ENCODE data around the gene ITPR2. TPM values are rescaled to one million over a fixed set of nuclear protein-coding genes. Genes with fewer than 3 reads are reported as not detected.

ITPR2 gene
- total RNA-seq, 1 experiment from 2014 or later, result 4.0 TPM

DNA sequence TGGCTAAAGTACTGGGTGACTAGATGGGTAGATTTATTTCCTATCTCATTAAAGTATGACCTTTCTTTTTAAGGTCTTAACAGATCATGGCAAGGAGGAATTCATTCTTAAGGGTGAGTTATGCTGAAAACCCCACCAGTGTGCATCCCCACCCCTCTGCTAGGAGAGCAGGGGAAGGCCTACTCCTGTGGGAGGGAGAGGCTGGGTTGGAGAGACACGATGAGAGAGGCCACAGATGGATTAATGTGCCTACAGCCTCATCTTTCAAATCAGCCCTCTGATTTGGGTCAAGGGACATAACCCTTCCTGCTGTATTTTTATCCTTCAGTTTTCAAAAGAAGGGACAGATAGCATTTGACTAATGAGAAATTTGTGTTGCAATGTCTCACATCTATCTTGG, 452.1 kb downstream of the ITPR2 start:
- intact Hi-C loops (cut with micrococcal nuclease), result no loop called here

DNA sequence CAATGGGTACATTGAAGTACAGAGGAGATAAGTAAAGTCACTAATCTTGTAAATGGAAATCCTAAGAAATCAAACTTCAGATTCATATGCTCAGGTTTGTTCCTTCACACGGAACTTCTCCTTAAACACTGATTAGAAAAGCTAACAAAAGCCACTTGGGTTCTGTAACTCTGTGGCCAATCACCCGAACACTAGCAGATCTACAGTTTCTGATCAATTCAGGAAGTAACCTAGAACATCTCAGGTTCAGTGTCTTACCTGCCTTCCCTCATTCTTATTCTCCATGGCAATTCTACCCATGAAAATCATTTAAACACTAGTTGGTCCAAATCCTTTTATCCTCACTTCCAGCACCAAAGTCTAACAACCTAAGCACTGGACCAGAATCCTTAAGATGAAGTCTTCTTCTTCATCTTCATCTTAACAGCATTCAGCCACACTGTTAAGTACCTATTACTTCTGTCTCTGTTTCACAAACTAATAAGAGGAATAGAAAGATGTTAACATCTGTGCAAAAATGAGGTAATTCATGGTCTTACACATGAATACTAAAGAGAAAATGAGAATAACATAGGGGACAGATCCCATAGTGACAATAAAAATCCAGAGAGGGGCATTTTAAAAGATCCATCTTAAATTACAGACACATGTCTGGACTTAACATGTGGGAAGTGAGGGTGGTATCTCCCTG, 453.1 kb downstream of the ITPR2 start:
- ChIA-PET CTCF (no interaction called here), POLR2A (ENCODE audit: unreplicated experiment) (no interaction called here)
- BruUV-seq (replicated peaks), result no TSS peak
- H3K36me3 ChIP-seq (ENCODE audit: low read depth, low read length), result no peaks in the 10 kb centered on the region
- H3K27me3 ChIP-seq (ENCODE audit: low read length), result no peaks in the 10 kb centered on the region
- no peak overlapping the region for H2AFZ ChIP-seq (ENCODE audit: low read length)
- no peaks in the 10 kb centered on the region for H3K4me1 ChIP-seq (ENCODE audit: insufficient read depth, low read length)
- H3K79me2 ChIP-seq (ENCODE audit: low read length), result no peaks in the 10 kb centered on the region
- no peak overlapping the region for H3K27ac ChIP-seq (ENCODE audit: low read length)
- no peak overlapping the region for H3K4me3 ChIP-seq (ENCODE audit: low read length)
- H3K4me2 ChIP-seq (ENCODE audit: low read length), result no peak overlapping the region
- intact Hi-C loops (cut with micrococcal nuclease), result no loop called here
- H3F3A ChIP-seq (ENCODE audit: low read length, unreplicated experiment), result no peaks in the 10 kb centered on the region
- no peaks in the 10 kb centered on the region for H4K20me1 ChIP-seq (ENCODE audit: low read length)
- ATAC-seq, result no peak
- no peaks in the 10 kb centered on the region for H3K9me2 ChIP-seq (replicated peaks; ENCODE audit: low read length)
- TF ChIP-seq EZH2 (IDR thresholded peaks at IDR 0.05; ENCODE audit: low read length, unreplicated experiment), result no peak
- H3K9me3 ChIP-seq (ENCODE audit: low read length), result no peaks in the 10 kb centered on the region
- DNase-seq, result no peak
- H3K9ac ChIP-seq (ENCODE audit: low read length), result no peak overlapping the region

More for the DNA sequence above, 452.1 kb downstream of the ITPR2 start:
- no peaks in the 10 kb centered on the region for H3K9me2 ChIP-seq (replicated peaks; ENCODE audit: low read length)
- H3F3A ChIP-seq (ENCODE audit: low read length, unreplicated experiment), result no peaks in the 10 kb centered on the region
- H3K4me3 ChIP-seq (ENCODE audit: low read length), result no peak overlapping the region
- POLR2A ChIA-PET (ENCODE audit: unreplicated experiment), result no interaction called here
- no peak overlapping the region for H3K27ac ChIP-seq (ENCODE audit: low read length)
- H4K20me1 ChIP-seq (ENCODE audit: low read length), result no peaks in the 10 kb centered on the region
- H3K79me2 ChIP-seq (ENCODE audit: low read length), result no peaks in the 10 kb centered on the region
- no peaks in the 10 kb centered on the region for H3K27me3 ChIP-seq (ENCODE audit: low read length)
- H3K4me1 ChIP-seq (ENCODE audit: insufficient read depth, low read length), result no peaks in the 10 kb centered on the region
- no TSS peak for BruUV-seq (replicated peaks)
- H2AFZ ChIP-seq (ENCODE audit: low read length), result no peak overlapping the region
- ATAC-seq (no peak), DNase-seq (no peak)
- no peak overlapping the region for H3K4me2 ChIP-seq (ENCODE audit: low read length)
- no peak overlapping the region for H3K9ac ChIP-seq (ENCODE audit: low read length)
- CTCF ChIA-PET, result no interaction called here
- H3K36me3 ChIP-seq (ENCODE audit: low read depth, low read length), result no peaks in the 10 kb centered on the region
- H3K9me3 ChIP-seq (ENCODE audit: low read length), result no peaks in the 10 kb centered on the region
- TF ChIP-seq EZH2phosphoT487 (IDR thresholded peaks at IDR 0.05; ENCODE audit: borderline replicate concordance, low read length) (no peak), EZH2 (IDR thresholded peaks at IDR 0.05; ENCODE audit: low read length, unreplicated experiment) (no peak)
- TF ChIP-seq, protein P1, sequence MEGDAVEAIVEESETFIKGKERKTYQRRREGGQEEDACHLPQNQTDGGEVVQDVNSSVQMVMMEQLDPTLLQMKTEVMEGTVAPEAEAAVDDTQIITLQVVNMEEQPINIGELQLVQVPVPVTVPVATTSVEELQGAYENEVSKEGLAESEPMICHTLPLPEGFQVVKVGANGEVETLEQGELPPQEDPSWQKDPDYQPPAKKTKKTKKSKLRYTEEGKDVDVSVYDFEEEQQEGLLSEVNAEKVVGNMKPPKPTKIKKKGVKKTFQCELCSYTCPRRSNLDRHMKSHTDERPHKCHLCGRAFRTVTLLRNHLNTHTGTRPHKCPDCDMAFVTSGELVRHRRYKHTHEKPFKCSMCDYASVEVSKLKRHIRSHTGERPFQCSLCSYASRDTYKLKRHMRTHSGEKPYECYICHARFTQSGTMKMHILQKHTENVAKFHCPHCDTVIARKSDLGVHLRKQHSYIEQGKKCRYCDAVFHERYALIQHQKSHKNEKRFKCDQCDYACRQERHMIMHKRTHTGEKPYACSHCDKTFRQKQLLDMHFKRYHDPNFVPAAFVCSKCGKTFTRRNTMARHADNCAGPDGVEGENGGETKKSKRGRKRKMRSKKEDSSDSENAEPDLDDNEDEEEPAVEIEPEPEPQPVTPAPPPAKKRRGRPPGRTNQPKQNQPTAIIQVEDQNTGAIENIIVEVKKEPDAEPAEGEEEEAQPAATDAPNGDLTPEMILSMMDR (conservative IDR thresholded peaks at IDR 0.05; ENCODE audit: low read depth, low read length), result no peak

DNA sequence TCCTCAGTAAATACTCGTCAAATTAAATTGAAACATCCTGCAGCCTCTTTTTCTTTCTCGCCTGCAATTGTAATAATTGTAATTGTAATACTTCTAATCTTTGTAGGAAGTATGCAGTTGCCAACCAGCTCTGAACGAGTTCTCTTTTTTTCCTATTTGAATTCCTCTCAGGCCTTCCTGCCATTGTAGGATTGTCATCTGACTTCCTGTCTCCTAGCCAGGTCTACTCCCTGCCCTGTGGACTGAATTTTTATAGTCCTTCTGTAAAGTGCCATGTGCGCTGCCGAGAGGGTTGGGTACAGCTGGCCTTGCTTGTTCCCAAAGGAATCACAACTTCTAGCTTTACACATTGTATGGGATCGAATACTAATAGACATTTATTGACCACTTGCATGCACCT, 454.3 kb downstream of the ITPR2 start:
- TF ChIP-seq, protein P1 (conservative IDR thresholded peaks at IDR 0.05; ENCODE audit: low read depth, low read length), result no peak
- no peak for TF ChIP-seq EZH2 (IDR thresholded peaks at IDR 0.05; ENCODE audit: low read length, unreplicated experiment)
- TF ChIP-seq EZH2phosphoT487 (IDR thresholded peaks at IDR 0.05; ENCODE audit: borderline replicate concordance, low read length), result no peak
- DNase-seq (no peak), ATAC-seq (no peak)
- no peaks in the 10 kb centered on the region for H3K79me2 ChIP-seq (ENCODE audit: low read length)
- H3F3A ChIP-seq (ENCODE audit: low read length, unreplicated experiment), result no peaks in the 10 kb centered on the region
- no peak overlapping the region for H3K4me2 ChIP-seq (ENCODE audit: low read length)
- H3K36me3 ChIP-seq (ENCODE audit: low read depth, low read length), result no peaks in the 10 kb centered on the region
- H3K4me1 ChIP-seq (ENCODE audit: insufficient read depth, low read length), result no peaks in the 10 kb centered on the region
- H3K27ac ChIP-seq (ENCODE audit: low read length), result no peak overlapping the region
- POLR2A ChIA-PET (ENCODE audit: unreplicated experiment), result no interaction called here
- no peaks in the 10 kb centered on the region for H3K9me3 ChIP-seq (ENCODE audit: low read length)
- H4K20me1 ChIP-seq (ENCODE audit: low read length), result no peaks in the 10 kb centered on the region
- no peak overlapping the region for H3K9ac ChIP-seq (ENCODE audit: low read length)
- no peaks in the 10 kb centered on the region for H3K9me2 ChIP-seq (replicated peaks; ENCODE audit: low read length)
- no peak overlapping the region for H2AFZ ChIP-seq (ENCODE audit: low read length)
- CTCF ChIA-PET, result no interaction called here
- BruUV-seq (replicated peaks), result no TSS peak
- no peaks in the 10 kb centered on the region for H3K27me3 ChIP-seq (ENCODE audit: low read length)
- intact Hi-C loops (cut with micrococcal nuclease), result no loop called here
- H3K4me3 ChIP-seq (ENCODE audit: low read length), result no peak overlapping the region

All from PC-3 (cell line).